NCI-H2107 (cell line): Measurements from ENCODE around the gene ZMYND8.
"Not testable (repeated sequence)": the region's sequence is repeated elsewhere in the genome, so short reads cannot be mapped to it uniquely, and the experiment has no call there.

Experiments used
- DNase-seq: peaks from one replicate; lab custom pipeline; 2025; lab: John Stamatoyannopoulos, UW

Gene ZMYND8

GRCh38 chr20:47356526-47357295 lies at the start of gene ZMYND8:
ZMYND8 (minus strand) TSS chr20:47356699; CDS start chr20:47356670, 29 bp downstream.
- peak; percentile 65 for DNase-seq

GRCh38 chr20:47405775-47406325 lies 49.4 kb upstream of the ZMYND8 start:
- DNase-seq, result no peak

- no peak for DNase-seq
Observed at GRCh38 chr20:47400685-47401084, 44.2 kb upstream of the ZMYND8 start.

GRCh38 chr20:47397652-47398301 lies 41.3 kb upstream of the ZMYND8 start:
- peak; percentile 63 for DNase-seq

- no peak for DNase-seq
Observed at GRCh38 chr20:47396762-47397476, 40.4 kb upstream of the ZMYND8 start.

GRCh38 chr20:47393796-47394514 lies 37.5 kb upstream of the ZMYND8 start:
- not testable (repeated sequence) for DNase-seq

GRCh38 chr20:47392721-47393073 lies 36.2 kb upstream of the ZMYND8 start:
- DNase-seq, result no peak

- no peak for DNase-seq
Observed at GRCh38 chr20:47392015-47392720, 35.7 kb upstream of the ZMYND8 start.

- DNase-seq, result no peak
Observed at GRCh38 chr20:47391276-47392010, 34.9 kb upstream of the ZMYND8 start.

- DNase-seq, result no peak
Observed at GRCh38 chr20:47389867-47390347, 33.4 kb upstream of the ZMYND8 start.

GRCh38 chr20:47385968-47386367 lies 29.5 kb upstream of the ZMYND8 start:
- DNase-seq, result not testable (repeated sequence)

GRCh38 chr20:47382746-47383415 lies 26.4 kb upstream of the ZMYND8 start:
- DNase-seq, result no peak

GRCh38 chr20:47380481-47380880 lies 24.0 kb upstream of the ZMYND8 start:
- no peak for DNase-seq

GRCh38 chr20:47379433-47380150 lies 23.1 kb upstream of the ZMYND8 start:
- DNase-seq, result no peak

- DNase-seq, result no peak
Observed at GRCh38 chr20:47377122-47377722, 20.7 kb upstream of the ZMYND8 start.

GRCh38 chr20:47376096-47376643 lies 19.7 kb upstream of the ZMYND8 start:
- DNase-seq, result not testable (repeated sequence)

GRCh38 chr20:47374121-47374520 lies 17.6 kb upstream of the ZMYND8 start:
- not testable (repeated sequence) for DNase-seq

GRCh38 chr20:47373206-47373733 lies 16.8 kb upstream of the ZMYND8 start:
- no peak for DNase-seq
